GM13976 (cell line): ENCODE measurements around the gene AP1G2.

Source experiments
- DNase-seq: peaks from one replicate; pipeline ENCODE4 v3.0.0; 2012; ENCODE audit warnings: low spot score
- CTCF ChIP-seq: IDR thresholded peaks from 2 replicates; pipeline ENCODE4 v1.5.1; 2012; ENCODE audit warnings: borderline replicate concordance, mild to moderate bottlenecking; ENCODE audit not compliant: insufficient read depth; ENCODE audit errors: extremely low read depth, missing control alignments, control extremely low read depth
- in situ Hi-C: fragments of 300-500 bp; cut with MboI; formaldehyde crosslinking; loops from one replicate; pipeline ENCODE4 v1.12.0; 2022; ENCODE audit warnings: low sequenced_read_pairs, mixed read lengths, inconsistent platforms; ENCODE audit not compliant: unreplicated experiment

AP1G2 gene, protein sequence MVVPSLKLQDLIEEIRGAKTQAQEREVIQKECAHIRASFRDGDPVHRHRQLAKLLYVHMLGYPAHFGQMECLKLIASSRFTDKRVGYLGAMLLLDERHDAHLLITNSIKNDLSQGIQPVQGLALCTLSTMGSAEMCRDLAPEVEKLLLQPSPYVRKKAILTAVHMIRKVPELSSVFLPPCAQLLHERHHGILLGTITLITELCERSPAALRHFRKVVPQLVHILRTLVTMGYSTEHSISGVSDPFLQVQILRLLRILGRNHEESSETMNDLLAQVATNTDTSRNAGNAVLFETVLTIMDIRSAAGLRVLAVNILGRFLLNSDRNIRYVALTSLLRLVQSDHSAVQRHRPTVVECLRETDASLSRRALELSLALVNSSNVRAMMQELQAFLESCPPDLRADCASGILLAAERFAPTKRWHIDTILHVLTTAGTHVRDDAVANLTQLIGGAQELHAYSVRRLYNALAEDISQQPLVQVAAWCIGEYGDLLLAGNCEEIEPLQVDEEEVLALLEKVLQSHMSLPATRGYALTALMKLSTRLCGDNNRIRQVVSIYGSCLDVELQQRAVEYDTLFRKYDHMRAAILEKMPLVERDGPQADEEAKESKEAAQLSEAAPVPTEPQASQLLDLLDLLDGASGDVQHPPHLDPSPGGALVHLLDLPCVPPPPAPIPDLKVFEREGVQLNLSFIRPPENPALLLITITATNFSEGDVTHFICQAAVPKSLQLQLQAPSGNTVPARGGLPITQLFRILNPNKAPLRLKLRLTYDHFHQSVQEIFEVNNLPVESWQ

DNA sequence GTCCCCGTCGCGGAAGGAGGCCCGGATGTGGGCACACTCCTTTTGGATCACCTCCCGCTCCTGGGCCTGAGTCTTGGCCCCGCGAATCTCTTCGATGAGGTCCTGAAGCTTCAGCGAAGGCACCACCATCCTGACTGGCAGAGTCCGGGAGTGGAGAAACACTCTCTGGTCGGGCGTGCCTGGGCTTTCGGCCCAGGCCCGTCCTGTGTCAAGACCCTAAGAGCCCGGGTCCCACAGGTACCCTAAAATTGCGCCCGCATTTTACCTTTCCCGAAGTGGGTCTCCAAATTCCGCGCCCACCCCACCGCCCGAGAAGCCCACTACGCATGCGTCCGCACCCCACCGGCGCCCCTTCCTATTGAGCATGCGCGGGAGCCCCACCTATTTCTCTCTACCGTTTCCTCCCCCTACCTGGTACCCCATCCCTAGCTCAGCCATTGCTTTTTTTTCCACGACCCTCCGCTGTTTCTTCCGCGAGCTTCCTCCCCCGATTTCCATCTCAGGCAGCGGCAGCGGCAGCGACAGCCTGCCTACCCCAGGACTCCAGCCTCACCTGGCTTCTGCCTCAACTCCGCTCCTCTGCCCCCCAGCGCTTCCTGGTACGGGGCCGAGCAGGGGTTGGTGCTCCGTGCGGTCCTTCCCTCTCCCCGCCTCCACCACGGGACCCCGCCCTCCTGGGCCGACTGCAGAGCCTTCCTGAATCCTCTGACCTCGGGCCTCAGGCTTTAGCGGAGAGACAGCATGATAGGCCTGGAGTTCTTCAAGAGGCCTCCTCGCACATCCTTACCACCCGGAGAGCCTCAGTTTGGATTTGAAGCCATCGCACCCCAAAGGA, at the start of gene AP1G2:
Gene AP1G2, minus strand, starts transcription at position 606 of the 835 bp plus-strand sequence. Its CDS starts 477 bp downstream, at position 129.
- DNase-seq: peak; percentile 92
- TF ChIP-seq CTCF: no peak
- in situ Hi-C loops: no loop called here

- TF ChIP-seq CTCF: no peak
- no peak for DNase-seq
- in situ Hi-C loops: no loop called here
These were observed 48.3 kb upstream of the AP1G2 start for GRCh38 chr14:23615856-23616255.

DNA sequence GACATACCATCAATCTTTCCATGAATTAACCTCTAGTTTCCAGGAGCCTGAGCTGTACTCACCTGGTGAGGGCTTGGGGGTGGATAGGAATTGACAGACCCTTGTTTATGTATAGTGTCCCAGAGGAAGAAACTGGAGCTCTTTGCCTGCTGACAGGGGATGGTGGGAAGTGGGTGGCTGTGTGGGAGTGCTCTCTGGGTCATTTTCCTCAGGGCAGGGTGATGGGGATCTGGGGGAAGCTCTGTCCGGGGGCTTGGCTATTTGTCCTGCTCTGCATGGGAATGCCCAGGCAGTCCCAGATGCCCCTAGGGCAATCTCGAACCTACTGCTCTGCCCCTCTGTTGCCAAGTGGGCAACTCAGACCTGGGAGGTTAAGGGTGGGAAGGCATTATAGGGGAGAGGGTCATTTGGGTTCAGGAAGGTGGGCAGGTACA, 46.8 kb upstream of the AP1G2 start:
- no peak for TF ChIP-seq CTCF
- DNase-seq: no peak
- in situ Hi-C loops: no loop called here

- DNase-seq: no peak
- in situ Hi-C loops: no loop called here
- no peak for TF ChIP-seq CTCF
These were observed 45.9 kb upstream of the AP1G2 start for GRCh38 chr14:23613242-23614070.

GRCh38 chr14:23612802-23613201, 45.2 kb upstream of the AP1G2 start:
- DNase-seq: no peak
- in situ Hi-C loops: no loop called here
- no peak for TF ChIP-seq CTCF
